Measurements from ENCODE around the gene IRF3.
A peak's percentile ranks its signal among the peaks of the same experiment; 100 is the strongest.

DNA sequence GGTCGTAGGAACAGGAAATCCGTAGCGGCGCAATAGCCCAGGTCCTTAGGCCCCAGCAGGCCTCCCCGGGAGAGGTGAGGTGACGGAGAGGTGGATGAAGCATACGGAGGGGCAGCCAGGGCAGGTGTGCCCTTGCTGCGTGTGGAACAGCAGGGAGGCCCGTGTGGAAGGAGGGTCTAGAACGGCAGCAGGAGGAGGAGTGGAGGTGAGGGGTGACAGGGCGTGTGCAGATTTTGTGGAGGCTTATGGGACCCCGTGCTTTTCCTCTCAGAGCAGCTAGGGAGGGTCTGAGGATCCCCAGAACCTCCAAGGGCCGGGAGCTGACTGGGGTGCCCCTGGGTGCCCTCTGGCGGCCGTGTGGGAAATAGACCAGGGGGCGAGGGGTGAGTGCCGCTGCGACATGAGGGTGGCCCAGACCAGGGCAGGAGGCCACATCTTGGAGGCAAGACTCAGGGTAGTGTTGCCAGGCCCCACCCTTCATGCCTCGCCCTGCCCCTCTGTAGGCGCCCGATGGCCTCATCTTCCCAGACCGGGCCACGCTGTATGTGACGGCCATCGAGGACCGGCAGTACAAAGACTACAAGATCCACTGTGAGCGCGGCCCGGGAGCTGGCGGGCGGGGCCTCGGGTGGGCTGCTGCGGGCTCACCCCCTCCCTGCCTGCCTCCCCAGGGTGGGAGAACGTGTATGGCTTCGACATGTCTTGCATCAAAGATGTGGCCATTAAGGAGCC is 18.8 kb upstream of the IRF3 start:
- TF ChIP-seq, protein P1, sequence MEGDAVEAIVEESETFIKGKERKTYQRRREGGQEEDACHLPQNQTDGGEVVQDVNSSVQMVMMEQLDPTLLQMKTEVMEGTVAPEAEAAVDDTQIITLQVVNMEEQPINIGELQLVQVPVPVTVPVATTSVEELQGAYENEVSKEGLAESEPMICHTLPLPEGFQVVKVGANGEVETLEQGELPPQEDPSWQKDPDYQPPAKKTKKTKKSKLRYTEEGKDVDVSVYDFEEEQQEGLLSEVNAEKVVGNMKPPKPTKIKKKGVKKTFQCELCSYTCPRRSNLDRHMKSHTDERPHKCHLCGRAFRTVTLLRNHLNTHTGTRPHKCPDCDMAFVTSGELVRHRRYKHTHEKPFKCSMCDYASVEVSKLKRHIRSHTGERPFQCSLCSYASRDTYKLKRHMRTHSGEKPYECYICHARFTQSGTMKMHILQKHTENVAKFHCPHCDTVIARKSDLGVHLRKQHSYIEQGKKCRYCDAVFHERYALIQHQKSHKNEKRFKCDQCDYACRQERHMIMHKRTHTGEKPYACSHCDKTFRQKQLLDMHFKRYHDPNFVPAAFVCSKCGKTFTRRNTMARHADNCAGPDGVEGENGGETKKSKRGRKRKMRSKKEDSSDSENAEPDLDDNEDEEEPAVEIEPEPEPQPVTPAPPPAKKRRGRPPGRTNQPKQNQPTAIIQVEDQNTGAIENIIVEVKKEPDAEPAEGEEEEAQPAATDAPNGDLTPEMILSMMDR (conservative IDR thresholded peaks at IDR 0.05 in 1 of 2, IDR thresholded peaks at IDR 0.05 in 1 of 2; ENCODE audit: low read depth in 1 of 2, low read length in 2 of 2): peak in 1 of 2 donors; percentile 39
- TF ChIP-seq EZH2 (IDR thresholded peaks at IDR 0.05; ENCODE audit: low read length, missing control alignments): no peak
